Urothelium cell line (cell line): ENCODE results near the gene ACTR3.
"Not testable (repeated sequence)": the region's sequence is repeated elsewhere in the genome, so short reads cannot be mapped to it uniquely, and the experiment has no call there.

Source experiments
- DNase-seq: peaks from one replicate; pipeline ENCODE4 v3.0.0; 2011; ENCODE audit warnings: low spot score, mixed read lengths
- FAIRE-seq: peaks from 2 replicates; lab custom pipeline; 2011; peaks lifted over from hg19 to GRCh38; lab: Jason Lieb, UNC

The ACTR3 gene

DNA sequence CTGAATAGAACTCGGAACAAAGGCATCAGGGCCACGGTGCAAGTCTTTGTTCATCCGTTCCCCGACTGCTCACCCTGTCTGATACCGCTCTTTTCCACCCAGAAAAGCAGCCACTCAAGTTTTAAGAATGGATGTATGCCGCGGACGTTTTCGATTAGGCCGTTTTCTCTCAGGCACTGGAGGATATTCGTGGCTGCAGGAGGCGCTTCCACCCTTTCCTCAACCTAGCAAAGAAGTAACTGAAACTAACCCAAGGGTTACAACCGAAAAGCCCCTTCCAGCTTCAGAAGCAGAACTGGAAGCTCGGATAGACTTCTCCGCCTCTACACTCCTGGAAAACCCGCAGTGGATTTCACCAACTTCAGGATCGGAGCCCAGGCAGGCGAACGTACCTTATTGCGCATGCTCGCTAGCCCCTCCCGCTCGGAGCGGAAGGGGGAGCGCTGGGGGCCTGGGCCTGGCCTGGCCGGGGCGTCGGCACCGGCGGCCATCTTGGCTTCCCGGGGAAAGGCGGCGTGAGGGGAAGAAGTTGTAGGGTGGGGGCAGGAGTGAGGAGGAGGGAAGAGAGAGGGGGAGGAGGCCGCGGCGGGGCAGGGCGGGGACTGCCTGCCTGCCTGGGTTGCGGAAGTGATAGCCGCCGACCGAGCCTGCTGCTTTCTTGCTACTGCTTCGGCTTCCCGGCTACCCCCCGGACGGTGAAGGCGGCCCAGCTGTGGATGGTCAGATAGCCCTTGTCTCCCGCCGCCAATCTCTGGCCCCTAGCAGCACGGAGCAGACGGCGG lies at the start of gene ACTR3:
ACTR3 (plus strand) TSS at position 619 of the 782 bp plus-strand sequence. CDS start 191 bp downstream, outside the sequence.
- DNase-seq (peak; percentile 99), FAIRE-seq (peak; percentile 27)

DNA sequence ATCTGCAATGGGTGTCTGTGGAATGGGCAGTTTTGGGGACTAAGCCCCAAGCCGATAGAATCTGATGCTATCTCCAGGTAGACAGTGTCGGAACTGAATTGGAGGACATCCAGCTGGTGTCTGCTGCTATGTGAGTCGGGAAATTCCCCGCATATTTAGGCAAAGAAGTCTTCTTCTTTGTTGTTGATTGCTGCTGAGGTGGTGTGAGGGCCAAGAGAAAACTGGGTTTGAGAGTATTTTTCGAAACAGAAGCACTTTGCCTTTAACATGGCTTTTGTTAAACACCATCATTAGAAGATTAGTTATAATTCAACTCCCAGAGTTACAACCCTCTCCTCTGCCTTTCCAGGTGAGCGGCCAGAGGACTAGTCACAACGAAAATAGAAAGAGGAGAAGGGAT lies 49.4 kb upstream of the ACTR3 start:
- DNase-seq (no peak), FAIRE-seq (no peak)

DNA sequence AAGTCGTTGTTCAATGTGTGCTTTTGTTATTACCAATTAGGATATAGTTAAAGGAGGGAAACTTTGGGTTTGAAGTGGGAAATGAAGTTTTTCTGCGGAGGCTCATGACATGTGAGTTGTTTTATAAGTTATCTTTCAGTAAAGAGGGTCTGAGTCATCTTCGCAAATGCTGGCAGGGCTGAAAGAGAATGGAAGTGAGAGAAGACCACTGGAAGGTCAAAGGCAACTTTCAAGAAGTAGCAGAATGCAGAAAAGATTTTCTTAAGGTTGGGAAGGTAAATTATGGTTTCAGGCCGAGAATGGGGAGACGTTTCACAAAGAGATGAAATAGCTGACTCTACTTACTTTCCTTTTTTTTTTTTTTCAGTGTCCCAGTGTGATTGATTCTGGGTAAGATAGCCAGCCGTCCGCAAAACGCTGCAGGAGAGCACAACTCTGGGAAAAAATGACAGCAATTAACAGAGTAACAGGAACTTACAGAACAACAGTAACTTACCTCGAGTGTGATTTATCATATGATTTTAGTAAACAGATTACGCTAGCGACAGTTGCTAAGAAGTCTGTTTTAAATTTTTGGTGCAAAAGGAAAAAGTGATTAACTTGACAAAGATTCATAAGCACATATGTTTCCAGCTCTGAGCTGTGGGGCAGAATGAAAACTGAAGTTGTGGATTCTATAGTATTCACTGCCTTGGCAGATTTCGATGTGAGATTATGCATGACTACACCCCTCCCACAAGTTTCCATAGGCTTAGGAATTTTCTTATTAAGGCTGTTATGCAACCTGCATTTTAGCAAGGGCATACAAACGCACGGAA lies 46.8 kb upstream of the ACTR3 start:
- FAIRE-seq (no peak), DNase-seq (no peak)

DNA sequence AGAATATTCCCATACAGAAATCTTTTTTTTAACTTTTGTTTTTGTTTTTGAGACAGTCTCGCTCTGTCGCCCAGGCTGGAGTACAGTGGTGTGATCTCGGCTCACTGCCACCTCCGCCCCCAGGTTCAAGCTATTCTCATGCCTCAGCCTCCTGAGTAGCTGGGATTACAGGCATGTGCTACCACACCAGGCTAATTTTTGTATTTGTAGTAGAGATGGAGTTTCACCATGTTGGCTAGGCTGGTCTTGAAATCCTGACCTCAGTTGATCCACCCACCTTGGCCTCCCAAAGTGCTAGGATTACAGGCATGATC lies 46.2 kb upstream of the ACTR3 start:
- DNase-seq, FAIRE-seq: not testable (repeated sequence)

DNA sequence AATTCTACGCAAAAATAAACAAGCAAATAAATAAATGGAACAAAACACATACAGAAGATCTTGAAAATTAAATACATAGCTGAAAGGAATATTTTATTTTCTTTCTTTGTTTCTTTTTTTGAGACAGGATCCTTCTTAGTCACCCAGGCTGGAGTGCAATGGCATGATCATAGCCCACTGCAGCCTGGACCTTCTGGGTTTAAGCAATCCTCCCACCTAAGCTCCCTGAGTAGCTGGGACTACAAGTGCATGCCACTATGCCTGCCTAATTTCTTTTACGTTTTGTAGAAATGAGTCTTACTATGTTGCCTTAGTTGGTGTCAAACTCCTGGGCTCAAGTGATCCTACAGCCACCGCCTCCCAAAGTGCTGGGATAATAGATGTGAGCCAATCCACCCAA lies 44.6 kb upstream of the ACTR3 start:
- FAIRE-seq: no peak
- DNase-seq: no peak

DNA sequence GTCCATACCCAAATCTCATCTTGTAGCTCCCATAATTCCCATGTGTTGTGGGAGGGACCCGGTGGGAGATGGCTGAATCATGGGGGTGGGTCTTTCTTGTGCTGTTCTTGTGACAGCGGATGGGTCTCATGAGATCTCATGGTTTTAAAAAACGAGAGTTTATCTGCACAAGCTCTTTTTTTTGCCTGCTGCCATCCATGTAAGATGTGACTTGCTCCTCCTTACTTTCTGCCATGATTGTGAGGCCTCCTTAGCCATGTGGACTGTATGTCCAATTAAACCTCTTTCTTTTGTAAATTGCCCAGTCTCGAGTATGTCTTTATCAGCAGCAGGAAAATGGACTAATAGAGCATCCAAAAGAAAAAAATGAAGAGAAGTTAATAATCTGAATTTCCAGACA lies 44.1 kb upstream of the ACTR3 start:
- not testable (repeated sequence) for FAIRE-seq, DNase-seq

DNA sequence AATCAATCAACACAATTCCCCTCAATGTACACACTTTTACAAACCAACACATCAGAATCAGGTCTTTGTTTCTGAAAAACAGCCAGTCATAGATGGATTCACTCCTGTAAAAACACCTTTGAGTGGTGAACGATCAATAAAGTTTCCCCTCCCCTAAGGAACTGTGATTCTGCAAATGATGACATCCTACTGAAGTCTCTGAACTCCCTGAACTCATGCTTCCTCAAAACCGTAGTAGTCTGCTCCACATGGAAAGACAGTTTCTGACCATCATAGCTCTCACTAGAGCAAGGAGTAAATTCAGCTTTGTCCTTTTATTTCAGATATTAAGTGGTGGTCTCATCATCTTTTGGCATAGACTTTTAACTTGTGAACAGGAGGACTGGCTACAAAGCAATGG lies 43.5 kb upstream of the ACTR3 start:
- DNase-seq: no peak
- no peak for FAIRE-seq

DNA sequence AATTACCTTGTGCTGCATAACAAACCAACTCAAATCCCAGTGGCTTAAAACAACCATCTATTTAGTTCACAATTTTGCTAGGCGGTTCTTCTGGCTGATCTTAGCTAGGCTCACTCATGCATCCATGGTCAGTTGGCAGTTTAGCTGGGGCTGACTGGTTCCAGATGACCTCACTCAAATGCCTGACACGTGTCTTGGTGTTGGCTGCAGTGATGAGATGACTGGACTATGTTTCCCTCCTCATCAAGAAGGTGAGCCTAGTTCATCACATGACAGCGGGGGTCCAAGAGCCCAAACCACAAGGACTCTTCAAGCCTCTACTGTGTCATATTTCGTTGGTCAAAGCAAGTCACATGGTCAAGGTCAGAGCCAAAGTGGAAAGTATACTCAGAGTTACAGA lies 42.7 kb upstream of the ACTR3 start:
- FAIRE-seq: peak; percentile 13

DNA sequence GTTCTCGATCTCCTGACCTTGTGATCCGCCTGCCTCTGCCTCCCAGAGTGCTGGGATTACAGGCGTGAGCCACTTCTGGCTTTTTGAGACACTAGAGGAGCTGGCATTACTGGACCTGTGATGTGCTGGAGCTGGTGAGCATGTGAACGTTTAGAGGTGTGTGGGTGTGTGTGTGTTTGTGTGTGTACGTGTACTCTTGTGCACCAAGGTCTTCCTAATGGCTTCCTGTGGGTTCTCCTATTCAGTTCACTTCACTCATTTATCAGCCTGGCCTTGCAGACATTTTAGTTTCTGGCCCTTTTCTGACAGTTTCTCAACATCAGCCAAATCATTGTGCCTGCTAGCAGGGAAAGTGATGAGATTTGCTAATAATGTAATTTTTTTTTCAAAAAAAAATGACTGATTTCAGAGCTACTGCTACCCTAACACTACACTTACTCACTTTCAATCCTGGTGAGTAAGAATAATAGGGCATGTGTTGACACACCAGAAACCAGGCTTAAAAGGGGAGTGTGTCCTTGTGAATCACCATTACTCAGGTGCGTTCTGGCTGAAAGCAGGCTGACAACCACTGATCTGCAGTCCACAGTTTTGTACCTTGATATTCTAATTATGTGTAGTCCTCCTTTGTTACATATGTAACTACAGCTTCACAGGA lies 41.0 kb upstream of the ACTR3 start:
- no peak for FAIRE-seq

More for the DNA sequence above, 42.7 kb upstream of the ACTR3 start:
- DNase-seq: no peak

DNA sequence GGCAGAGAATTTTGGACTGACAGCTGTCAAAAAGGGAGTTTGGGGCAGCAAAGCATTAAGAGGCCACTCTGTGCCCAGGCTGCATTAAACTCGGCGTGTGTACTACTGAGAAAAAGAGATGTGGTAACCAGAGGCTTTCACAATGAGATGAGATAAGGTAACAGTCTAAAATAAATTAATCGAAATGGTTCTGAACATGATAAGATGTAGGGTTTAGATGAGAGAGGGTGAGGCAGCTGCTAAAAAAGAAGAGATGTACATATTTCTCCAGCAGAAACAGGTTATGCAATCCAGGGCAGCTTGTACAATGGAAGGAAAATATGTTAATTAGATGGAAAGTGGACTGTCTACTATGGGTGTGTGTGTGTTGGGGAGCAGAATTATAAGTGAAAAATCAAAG lies 39.2 kb upstream of the ACTR3 start:
- DNase-seq (no peak), FAIRE-seq (no peak)

More for the DNA sequence above, 41.0 kb upstream of the ACTR3 start:
- no peak for DNase-seq

DNA sequence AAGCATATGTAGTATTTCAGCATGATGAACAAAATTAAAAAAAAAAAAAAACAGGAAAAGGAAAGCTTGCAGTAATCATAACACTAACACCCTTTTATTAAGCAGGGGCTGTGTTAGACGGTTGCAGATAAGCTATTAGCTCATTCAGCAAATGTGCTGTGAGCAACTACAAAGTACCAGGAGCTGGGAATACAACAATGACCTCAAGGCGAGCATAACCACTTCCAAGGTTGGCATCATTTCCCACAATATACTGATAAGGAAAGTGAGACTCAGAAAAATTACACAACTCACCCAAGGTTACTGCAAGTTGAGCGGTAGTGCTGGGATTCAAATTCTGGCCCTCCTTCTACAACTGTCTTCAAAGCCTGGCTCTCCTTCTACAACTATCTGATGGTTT lies 38.2 kb upstream of the ACTR3 start:
- FAIRE-seq (no peak), DNase-seq (no peak)

DNA sequence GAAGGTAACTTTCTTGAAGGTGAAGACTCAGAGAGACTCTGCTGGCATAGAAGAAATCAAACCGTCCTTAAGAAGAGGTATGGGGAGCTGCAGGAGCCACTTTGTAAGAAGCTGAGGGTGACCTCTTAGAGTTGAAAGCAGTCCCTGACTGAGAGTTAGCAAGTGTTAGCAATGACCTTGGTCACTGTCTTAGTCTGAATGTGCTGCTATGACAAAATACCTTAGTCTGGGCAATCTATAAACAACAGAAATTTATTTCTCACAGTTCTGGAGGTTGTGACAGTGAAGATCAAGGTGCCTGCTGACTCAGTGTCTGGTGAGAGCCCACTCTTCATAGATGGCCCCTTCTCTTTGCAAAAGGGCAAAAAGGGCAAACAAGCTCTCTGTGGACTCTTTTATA lies 35.7 kb upstream of the ACTR3 start:
- no peak for FAIRE-seq
- no peak for DNase-seq

DNA sequence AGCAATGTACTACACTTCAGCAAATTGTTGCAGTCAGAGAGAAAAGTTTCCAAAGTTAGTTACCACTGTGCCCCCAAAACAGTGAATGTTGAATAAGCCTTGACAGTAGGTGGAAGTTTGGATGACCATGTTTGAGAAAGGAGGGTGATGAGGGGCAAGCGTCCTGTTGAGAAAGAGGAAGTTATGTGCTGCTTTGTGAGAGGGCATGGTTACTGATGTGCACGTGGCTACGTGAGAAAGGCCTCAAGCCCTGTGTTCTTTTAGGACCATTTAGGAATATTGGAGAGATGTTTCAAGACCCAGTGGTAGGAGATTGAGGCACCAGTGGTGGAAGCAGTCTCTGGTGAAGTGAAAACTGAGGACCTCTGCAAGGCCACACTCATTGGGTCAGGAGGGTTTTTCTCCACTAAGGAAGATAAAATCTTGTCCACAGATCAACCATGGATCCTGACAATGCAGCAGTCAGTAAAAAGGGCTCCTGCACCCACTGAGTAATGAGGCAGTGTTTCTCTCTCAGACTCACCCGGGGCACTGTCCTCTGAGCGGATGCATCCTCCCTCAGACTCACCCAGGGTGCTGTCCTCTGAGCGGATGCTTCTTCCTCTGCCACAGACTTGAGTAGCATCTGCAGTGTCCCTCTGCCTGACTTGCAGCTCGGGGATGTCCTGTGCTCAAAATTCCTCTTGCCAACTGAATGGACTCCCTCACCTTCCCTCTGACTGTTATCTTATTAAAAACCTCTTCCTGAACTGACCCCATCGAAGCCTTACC lies 34.7 kb upstream of the ACTR3 start:
- no peak for FAIRE-seq
- no peak for DNase-seq

DNA sequence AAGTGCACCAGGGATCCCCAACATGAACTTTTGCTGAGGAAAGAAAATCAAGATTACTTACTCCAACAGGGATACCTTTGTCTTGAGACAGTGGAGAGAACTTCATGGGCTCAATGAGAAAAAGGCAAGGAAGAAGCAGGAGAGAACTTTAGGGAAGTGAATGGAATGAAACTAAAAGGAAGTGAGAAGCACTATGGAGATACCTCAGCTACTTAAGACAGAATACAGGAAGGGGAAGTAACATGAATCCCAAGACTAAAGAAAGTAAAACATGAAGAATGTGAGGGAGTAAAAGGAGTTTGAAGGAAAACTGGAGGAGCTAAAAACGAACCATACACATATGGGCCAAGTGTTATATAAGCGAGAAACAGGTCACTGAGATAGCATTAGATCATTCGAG lies 32.4 kb upstream of the ACTR3 start:
- FAIRE-seq (no peak), DNase-seq (no peak)

DNA sequence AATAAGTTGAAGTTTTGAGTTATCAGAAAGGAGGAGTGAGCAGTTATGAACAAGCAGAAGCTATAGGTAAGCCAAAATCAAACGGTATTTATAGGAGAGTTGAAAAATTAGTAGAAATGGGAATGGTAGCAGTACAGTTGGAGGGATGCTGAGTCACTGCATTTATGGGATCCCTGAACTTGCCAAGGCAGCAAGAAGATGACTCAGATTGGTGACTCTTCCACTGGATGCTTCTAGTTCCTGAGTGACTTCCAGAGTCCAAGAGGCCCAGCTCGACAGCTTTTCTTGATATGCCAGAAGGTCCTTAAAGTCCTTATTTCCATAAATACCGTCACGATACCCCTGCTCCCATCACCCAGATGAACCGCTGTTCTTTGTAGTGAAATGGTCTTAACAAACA lies 31.1 kb upstream of the ACTR3 start:
- FAIRE-seq (no peak), DNase-seq (peak; percentile 73)

DNA sequence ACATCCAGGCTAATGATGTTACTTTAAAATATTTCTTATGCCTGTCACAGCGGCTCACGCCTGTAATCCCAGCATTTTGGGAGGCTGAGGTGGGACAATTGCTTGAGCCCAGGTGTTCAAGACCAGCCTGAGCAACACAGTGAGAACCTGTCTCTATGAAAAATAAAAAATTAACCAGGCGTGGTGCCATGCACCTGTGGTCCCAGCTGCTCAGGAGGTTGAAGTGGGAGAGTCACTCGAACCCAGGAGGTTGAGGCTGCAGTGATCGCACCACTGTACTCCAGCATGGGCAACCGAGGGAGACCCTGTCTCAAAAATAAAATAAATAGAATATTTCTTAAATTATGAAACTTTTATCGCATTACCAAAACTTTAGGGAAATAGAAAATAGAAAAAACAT lies 28.1 kb upstream of the ACTR3 start:
- FAIRE-seq (no peak), DNase-seq (no peak)

DNA sequence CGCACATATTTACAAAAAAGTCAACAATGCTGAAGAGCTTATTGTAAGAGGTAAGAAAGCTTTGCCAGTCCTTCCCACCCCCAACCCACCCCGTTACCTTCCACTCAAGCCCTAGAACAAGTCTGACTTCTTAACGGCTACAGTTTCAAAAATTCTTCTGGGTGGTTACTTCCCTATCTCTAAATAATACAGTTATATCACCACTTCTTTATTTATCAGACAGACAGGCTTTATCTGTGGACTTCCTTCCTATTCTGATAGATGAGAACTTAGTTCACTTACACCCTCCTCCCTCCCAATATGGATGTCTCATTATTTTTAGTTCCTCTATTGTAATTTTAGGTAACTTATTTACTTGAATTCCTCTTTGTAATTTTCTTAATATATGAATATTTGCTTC lies 26.7 kb upstream of the ACTR3 start:
- no peak for DNase-seq
- FAIRE-seq: no peak

DNA sequence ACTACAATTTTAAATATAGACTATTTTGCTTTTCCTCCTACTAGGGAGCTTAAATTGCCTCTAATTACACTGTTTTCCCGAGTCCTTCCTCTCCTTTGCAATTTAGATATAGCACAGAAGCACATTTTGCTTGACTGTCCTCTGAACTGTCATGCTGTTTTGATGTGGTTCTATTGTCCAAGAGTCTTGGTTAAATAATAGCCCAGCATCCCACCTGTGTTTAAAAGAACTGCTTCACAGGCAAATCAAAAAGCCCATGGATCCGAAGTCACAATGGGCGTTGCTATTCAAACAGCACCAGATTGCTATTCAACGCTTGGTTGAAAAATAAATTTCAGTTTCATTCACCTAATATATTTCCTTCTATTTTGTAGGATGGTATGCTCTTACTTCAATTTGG lies 22.3 kb upstream of the ACTR3 start:
- no peak for FAIRE-seq
- no peak for DNase-seq

DNA sequence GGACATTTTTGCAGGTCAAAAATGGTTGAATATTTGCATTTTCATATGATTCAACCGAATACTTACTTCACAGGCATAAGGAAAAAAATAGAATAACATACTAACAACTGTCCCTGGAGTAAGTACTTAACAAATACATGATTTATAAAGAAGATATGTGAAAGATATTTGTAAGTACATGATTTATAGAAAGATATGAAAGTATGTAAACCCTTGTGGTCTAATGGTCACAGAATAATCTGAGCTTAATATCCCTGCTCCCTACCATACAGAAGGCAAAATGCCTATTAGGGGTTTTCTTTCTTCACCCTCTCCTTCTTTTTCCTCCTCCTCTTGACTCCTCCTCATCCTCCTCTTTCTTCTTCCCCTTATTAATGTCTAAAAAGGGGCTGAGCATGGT lies 20.6 kb upstream of the ACTR3 start:
- DNase-seq (no peak), FAIRE-seq (no peak)

DNA sequence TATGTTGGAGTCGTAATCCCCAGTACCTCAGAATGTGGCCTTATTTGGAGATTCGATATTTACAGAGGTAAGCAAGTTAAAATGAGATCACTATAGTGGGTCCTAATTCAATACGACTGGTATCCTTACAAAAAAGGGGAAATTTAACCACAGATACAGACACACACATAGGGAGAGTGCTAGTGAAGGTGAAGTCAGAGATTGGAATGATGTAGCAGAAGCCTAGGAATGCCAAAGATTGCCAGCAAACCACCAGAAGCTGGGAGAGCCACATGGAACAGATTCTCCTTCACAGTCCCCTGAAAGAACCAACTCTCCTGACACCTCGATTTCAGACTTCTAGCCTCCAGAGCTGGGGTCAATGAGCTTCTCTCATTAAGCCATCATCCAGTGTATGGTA lies 17.7 kb upstream of the ACTR3 start:
- no peak for FAIRE-seq
- DNase-seq: no peak

DNA sequence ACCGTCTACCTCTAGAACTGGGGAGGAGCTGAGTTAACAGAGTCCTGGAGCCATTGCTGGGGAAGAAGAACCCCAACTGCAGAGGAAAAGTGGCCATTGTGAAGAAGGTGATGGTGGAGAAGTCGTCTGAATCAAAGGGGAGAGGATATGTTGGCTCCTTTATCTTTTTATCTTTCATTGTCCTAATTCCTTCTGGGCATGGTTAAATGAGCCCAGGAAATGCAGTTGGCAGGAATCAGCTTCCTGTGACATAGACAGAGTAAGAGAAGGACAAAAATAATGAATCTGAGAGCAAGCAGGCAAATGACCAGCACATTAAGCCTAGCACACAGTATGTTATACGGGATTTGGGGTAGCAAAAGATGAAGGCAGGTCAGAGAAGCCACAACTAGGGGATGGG lies 16.0 kb upstream of the ACTR3 start:
- FAIRE-seq: no peak
- no peak for DNase-seq
